Measurements from ENCODE around the gene IMPDH2. TPM values are rescaled to one million over a fixed set of nuclear protein-coding genes. Genes with fewer than 3 reads are reported as not detected.
A peak's percentile ranks its signal among the peaks of the same experiment; 100 is the strongest.

Gene IMPDH2
- total RNA-seq, 2 donors from 2014 or later: 198 to 454 TPM

GRCh38 chr3:49007068-49007770, 22.0 kb downstream of the IMPDH2 start, which contains the start of gene WDR6:
WDR6 (plus strand) TSS chr3:49007391; CDS start chr3:49007432, 41 bp downstream.
- Mint-ChIP-seq H3K9me3 (no peaks in the 10 kb centered on the region), H3K4me3 (peak within 1 kb of the TSS; percentile 99)

GRCh38 chr3:49006408-49007067, 22.7 kb downstream of the IMPDH2 start:
- Mint-ChIP-seq H3K27me3 (no peaks in the 10 kb centered on the region), H3K9me3 (no peaks in the 10 kb centered on the region), H3K27ac (peak overlapping the region; percentile 99 to 100), H3K36me3 (no peaks in the 10 kb centered on the region), H3K4me1 (ENCODE audit: low read depth in 2 of 2) (peaks cover 22 to 24% of the 10 kb centered on the region in 2 donors), H3K4me3 (peak overlapping the region; percentile 99)
- DNase-seq (ENCODE audit: low spot score) (no peak), ATAC-seq (no peak)

More at GRCh38 chr3:49007068-49007770, 22.0 kb downstream of the IMPDH2 start, which contains the start of gene WDR6:
- Mint-ChIP-seq H3K27me3 (no peaks in the 10 kb centered on the region), H3K27ac (peak within 1 kb of the TSS; percentile 99 to 100), H3K4me1 (ENCODE audit: low read depth in 2 of 2) (peaks cover 24 to 26% of the 10 kb centered on the region in 2 donors), H3K36me3 (no peaks in the 10 kb centered on the region)
- DNase-seq (ENCODE audit: low spot score): peak; percentile 98
- peak; percentile 94 to 95 for ATAC-seq

GRCh38 chr3:49005998-49006397, 23.2 kb downstream of the IMPDH2 start:
- ATAC-seq: no peak

GRCh38 chr3:49005303-49005680, 23.9 kb downstream of the IMPDH2 start:
- no peak overlapping the region for H3K4me3 Mint-ChIP-seq
- H3K9me3 Mint-ChIP-seq: no peaks in the 10 kb centered on the region
- ATAC-seq (no peak), DNase-seq (ENCODE audit: low spot score) (no peak)
- no peak overlapping the region for H3K27ac Mint-ChIP-seq
- H3K4me1 Mint-ChIP-seq (ENCODE audit: low read depth in 2 of 2): peaks cover 22 to 24% of the 10 kb centered on the region in 2 donors
- H3K27me3 Mint-ChIP-seq: no peaks in the 10 kb centered on the region
- H3K36me3 Mint-ChIP-seq: no peaks in the 10 kb centered on the region

More at GRCh38 chr3:49005998-49006397, 23.2 kb downstream of the IMPDH2 start:
- Mint-ChIP-seq H3K4me1 (ENCODE audit: low read depth in 2 of 2) (peaks cover 22 to 24% of the 10 kb centered on the region in 2 donors), H3K27me3 (no peaks in the 10 kb centered on the region), H3K27ac (peak overlapping the region; percentile 99 to 100), H3K9me3 (no peaks in the 10 kb centered on the region), H3K36me3 (no peaks in the 10 kb centered on the region), H3K4me3 (peak overlapping the region; percentile 99)
- DNase-seq (ENCODE audit: low spot score): no peak

GRCh38 chr3:49004352-49005302, 24.6 kb downstream of the IMPDH2 start:
- H3K27ac Mint-ChIP-seq: no peak overlapping the region

GRCh38 chr3:49001155-49001554, 28.0 kb downstream of the IMPDH2 start:
- ATAC-seq: no peak
- Mint-ChIP-seq H3K27me3 (no peaks in the 10 kb centered on the region), H3K4me1 (ENCODE audit: low read depth in 2 of 2) (no peaks in the 10 kb centered on the region), H3K4me3 (no peak overlapping the region), H3K36me3 (no peaks in the 10 kb centered on the region), H3K27ac (no peak overlapping the region), H3K9me3 (no peaks in the 10 kb centered on the region)
- no peak for DNase-seq (ENCODE audit: low spot score)

More at GRCh38 chr3:49004352-49005302, 24.6 kb downstream of the IMPDH2 start:
- H3K4me3 Mint-ChIP-seq: no peak overlapping the region
- no peaks in the 10 kb centered on the region for H3K36me3 Mint-ChIP-seq
- no peaks in the 10 kb centered on the region for H3K27me3 Mint-ChIP-seq
- ATAC-seq (no peak), DNase-seq (ENCODE audit: low spot score) (no peak)
- peaks cover 22 to 24% of the 10 kb centered on the region in 2 donors for H3K4me1 Mint-ChIP-seq (ENCODE audit: low read depth in 2 of 2)
- no peaks in the 10 kb centered on the region for H3K9me3 Mint-ChIP-seq

- Mint-ChIP-seq H3K4me3 (no peak overlapping the region), H3K27ac (no peak overlapping the region), H3K36me3 (no peaks in the 10 kb centered on the region), H3K27me3 (no peaks in the 10 kb centered on the region), H3K9me3 (no peaks in the 10 kb centered on the region), H3K4me1 (ENCODE audit: low read depth in 2 of 2) (peaks cover 0 to 5% of the 10 kb centered on the region in 2 donors)
- DNase-seq (ENCODE audit: low spot score): no peak
- ATAC-seq: no peak
Observed at GRCh38 chr3:48999085-48999858, 29.9 kb downstream of the IMPDH2 start.

- H3K36me3 Mint-ChIP-seq: no peaks in the 10 kb centered on the region
- ATAC-seq: no peak
- H3K27me3 Mint-ChIP-seq: no peaks in the 10 kb centered on the region
- H3K4me3 Mint-ChIP-seq: no peak overlapping the region
- DNase-seq (ENCODE audit: low spot score): no peak
- H3K27ac Mint-ChIP-seq: no peak overlapping the region
- H3K9me3 Mint-ChIP-seq: no peaks in the 10 kb centered on the region
- peaks cover 0 to 10% of the 10 kb centered on the region in 2 donors for H3K4me1 Mint-ChIP-seq (ENCODE audit: low read depth in 2 of 2)
Observed at GRCh38 chr3:48997714-48998637, 31.2 kb downstream of the IMPDH2 start.

GRCh38 chr3:48997102-48997635, 32.0 kb downstream of the IMPDH2 start:
- no peaks in the 10 kb centered on the region for H3K36me3 Mint-ChIP-seq
- H3K4me3 Mint-ChIP-seq: no peak overlapping the region
- no peaks in the 10 kb centered on the region for H3K9me3 Mint-ChIP-seq
- ATAC-seq (no peak), DNase-seq (ENCODE audit: low spot score) (no peak)
- no peak overlapping the region for H3K27ac Mint-ChIP-seq
- H3K4me1 Mint-ChIP-seq (ENCODE audit: low read depth in 2 of 2): peaks cover under 1 to 10% of the 10 kb centered on the region in 2 donors
- no peaks in the 10 kb centered on the region for H3K27me3 Mint-ChIP-seq

- Mint-ChIP-seq H3K36me3 (no peaks in the 10 kb centered on the region), H3K9me3 (no peaks in the 10 kb centered on the region), H3K27me3 (no peaks in the 10 kb centered on the region), H3K4me1 (ENCODE audit: low read depth in 2 of 2) (peaks cover 5 to 14% of the 10 kb centered on the region in 2 donors), H3K27ac (no peak overlapping the region), H3K4me3 (no peak overlapping the region)
- ATAC-seq (no peak), DNase-seq (ENCODE audit: low spot score) (no peak)
Observed at GRCh38 chr3:48996640-48997039, 32.6 kb downstream of the IMPDH2 start.

GRCh38 chr3:48993834-48994233, 35.4 kb downstream of the IMPDH2 start:
- no peaks in the 10 kb centered on the region for H3K9me3 Mint-ChIP-seq
- peaks cover 19 to 27% of the 10 kb centered on the region in 2 donors for H3K4me1 Mint-ChIP-seq (ENCODE audit: low read depth in 2 of 2)
- H3K36me3 Mint-ChIP-seq: no peaks in the 10 kb centered on the region
- H3K4me3 Mint-ChIP-seq: no peak overlapping the region
- DNase-seq (ENCODE audit: low spot score) (no peak), ATAC-seq (no peak)
- H3K27me3 Mint-ChIP-seq: no peaks in the 10 kb centered on the region
- no peak overlapping the region for H3K27ac Mint-ChIP-seq
